IMR-90 (cell line): Measurements from ENCODE around the gene ADCY4.

Experiments
- BHLHE40 ChIP-seq: fragments of 150-350 bp; IDR thresholded peaks from 2 replicates; pipeline ENCODE4 v1.6.1; 2016; ENCODE audit warnings: mild to moderate bottlenecking, low read depth, low read length
- CHD1 ChIP-seq: IDR thresholded peaks from 2 replicates; pipeline ENCODE4 v1.6.1; 2012; ENCODE audit warnings: low read depth, low read length, improper control_type of control experiment
- CTCF ChIP-seq: conservative IDR thresholded peaks from 2 replicates; pipeline ENCODE4 v1.5.1; 2012; ENCODE audit warnings: mild to moderate bottlenecking, low read depth, low read length, improper control_type of control experiment
- MAZ ChIP-seq: IDR thresholded peaks from 2 replicates; pipeline ENCODE4 v1.6.1; 2012; ENCODE audit warnings: low read depth, mild to moderate bottlenecking, low read length, improper control_type of control experiment, moderate library complexity, borderline replicate concordance
- POLR2A ChIP-seq: IDR thresholded peaks from 2 replicates; pipeline ENCODE4 v1.6.1; 2012; ENCODE audit warnings: mild to moderate bottlenecking, low read depth, low read length
- RAD21 ChIP-seq: IDR thresholded peaks from 2 replicates; pipeline ENCODE4 v1.6.1; 2012; ENCODE audit warnings: low read length, improper control_type of control experiment
- RCOR1 ChIP-seq: IDR thresholded peaks from 2 replicates; pipeline ENCODE4 v1.6.1; 2012; ENCODE audit warnings: mild to moderate bottlenecking, low read length, improper control_type of control experiment; ENCODE audit not compliant: insufficient replicate concordance
- RFX5 ChIP-seq: IDR thresholded peaks from 2 replicates; pipeline ENCODE4 v1.8.0; 2012; ENCODE audit warnings: low read depth, mild to moderate bottlenecking, low read length, moderate library complexity
- SMC3 ChIP-seq: fragments of 150-350 bp; IDR thresholded peaks from 2 replicates; pipeline ENCODE4 v1.6.1; 2016; ENCODE audit warnings: low read depth, mild to moderate bottlenecking, antibody characterized with exemption, low read length, moderate library complexity

GRCh38 chr14:24342889-24343288, 8.0 kb upstream of the ADCY4 start:
- TF ChIP-seq CTCF = no peak
- no peak for TF ChIP-seq RAD21
- no peak for TF ChIP-seq RCOR1
- no peak for TF ChIP-seq MAZ
- no peak for TF ChIP-seq CHD1
- no peak for TF ChIP-seq POLR2A
- TF ChIP-seq SMC3 = no peak
- TF ChIP-seq RFX5 = no peak
- TF ChIP-seq BHLHE40 = no peak
